Measurements from ENCODE around the gene CRELD2. TPM values are rescaled to one million over a fixed set of nuclear protein-coding genes. Genes with fewer than 3 reads are reported as not detected.

Gene CRELD2
- total RNA-seq, 1 donor from 2014 or later, result 54.9 TPM

GRCh38 chr22:49913026-49913425 is 5.4 kb upstream of the CRELD2 start:
- H3K36me3 Mint-ChIP-seq (ENCODE audit: unreplicated experiment), result peaks cover 10% of the 10 kb centered on the region
- DNase-seq (ENCODE audit: extremely low spot score, unreplicated experiment), result no peak
- no peaks in the 10 kb centered on the region for H3K9me3 Mint-ChIP-seq (ENCODE audit: unreplicated experiment)
- H3K27me3 Mint-ChIP-seq (ENCODE audit: unreplicated experiment), result no peaks in the 10 kb centered on the region
- no peak for TF ChIP-seq CTCF (IDR thresholded peaks at IDR 0.05)
- H3K4me3 Mint-ChIP-seq (ENCODE audit: unreplicated experiment), result no peak overlapping the region
- no peak overlapping the region for H3K27ac Mint-ChIP-seq (ENCODE audit: unreplicated experiment)
- peaks cover 7% of the 10 kb centered on the region for H3K4me1 Mint-ChIP-seq (ENCODE audit: unreplicated experiment)

- Mint-ChIP-seq H3K9me3 (ENCODE audit: unreplicated experiment) (no peaks in the 10 kb centered on the region), H3K4me3 (ENCODE audit: unreplicated experiment) (no peak overlapping the region), H3K36me3 (ENCODE audit: unreplicated experiment) (peaks cover 10% of the 10 kb centered on the region), H3K4me1 (ENCODE audit: unreplicated experiment) (peaks cover 7% of the 10 kb centered on the region), H3K27me3 (ENCODE audit: unreplicated experiment) (no peaks in the 10 kb centered on the region), H3K27ac (ENCODE audit: unreplicated experiment) (no peak overlapping the region)
- TF ChIP-seq CTCF (IDR thresholded peaks at IDR 0.05), result no peak
- DNase-seq (ENCODE audit: extremely low spot score, unreplicated experiment), result no peak
These were observed 5.0 kb upstream of the CRELD2 start for GRCh38 chr22:49913446-49913845.

GRCh38 chr22:49914256-49914655 is 4.2 kb upstream of the CRELD2 start:
- Mint-ChIP-seq H3K4me1 (ENCODE audit: unreplicated experiment) (peaks cover 9% of the 10 kb centered on the region), H3K27me3 (ENCODE audit: unreplicated experiment) (no peaks in the 10 kb centered on the region), H3K9me3 (ENCODE audit: unreplicated experiment) (no peaks in the 10 kb centered on the region), H3K27ac (ENCODE audit: unreplicated experiment) (no peak overlapping the region), H3K4me3 (ENCODE audit: unreplicated experiment) (no peak overlapping the region), H3K36me3 (ENCODE audit: unreplicated experiment) (peaks cover 10% of the 10 kb centered on the region)
- no peak for TF ChIP-seq CTCF (IDR thresholded peaks at IDR 0.05)
- DNase-seq (ENCODE audit: extremely low spot score, unreplicated experiment), result no peak

GRCh38 chr22:49915610-49916009 is 2.8 kb upstream of the CRELD2 start:
- H3K27ac Mint-ChIP-seq (ENCODE audit: unreplicated experiment), result no peak overlapping the region
- no peaks in the 10 kb centered on the region for H3K27me3 Mint-ChIP-seq (ENCODE audit: unreplicated experiment)
- no peak for TF ChIP-seq CTCF (IDR thresholded peaks at IDR 0.05)
- H3K4me1 Mint-ChIP-seq (ENCODE audit: unreplicated experiment), result peaks cover 16% of the 10 kb centered on the region
- peak overlapping the region; percentile 6 for H3K4me3 Mint-ChIP-seq (ENCODE audit: unreplicated experiment)
- no peaks in the 10 kb centered on the region for H3K9me3 Mint-ChIP-seq (ENCODE audit: unreplicated experiment)
- no peak for DNase-seq (ENCODE audit: extremely low spot score, unreplicated experiment)
- H3K36me3 Mint-ChIP-seq (ENCODE audit: unreplicated experiment), result peaks cover 7% of the 10 kb centered on the region

- peaks cover 16% of the 10 kb centered on the region for H3K4me1 Mint-ChIP-seq (ENCODE audit: unreplicated experiment)
- no peak for TF ChIP-seq CTCF (IDR thresholded peaks at IDR 0.05)
- no peak for DNase-seq (ENCODE audit: extremely low spot score, unreplicated experiment)
These were observed 1.6 kb upstream of the CRELD2 start for GRCh38 chr22:49916831-49917230.

More at GRCh38 chr22:49916831-49917230, 1.6 kb upstream of the CRELD2 start:
- no peaks in the 10 kb centered on the region for H3K9me3 Mint-ChIP-seq (ENCODE audit: unreplicated experiment)
- H3K27ac Mint-ChIP-seq (ENCODE audit: unreplicated experiment), result no peak overlapping the region
- H3K36me3 Mint-ChIP-seq (ENCODE audit: unreplicated experiment), result peaks cover 6% of the 10 kb centered on the region
- H3K4me3 Mint-ChIP-seq (ENCODE audit: unreplicated experiment), result peak overlapping the region; percentile 77
- no peaks in the 10 kb centered on the region for H3K27me3 Mint-ChIP-seq (ENCODE audit: unreplicated experiment)

Data from osteocyte (in vitro differentiated cells).